Kidney epithelial cell (primary cell): ENCODE data around the gene LDLRAD4. TPM values are rescaled to one million over a fixed set of nuclear protein-coding genes. Genes with fewer than 3 reads are reported as not detected.

Experiments used
- DNase-seq: peaks from one replicate; pipeline ENCODE4 v3.0.0-alpha.2; 2010; ENCODE audit warnings: low read depth
- H3K27me3 ChIP-seq: 2 replicates; pipeline ENCODE4 v1.6.0; 2011; ENCODE audit warnings: low read length; ENCODE audit not compliant: control insufficient read depth, insufficient read depth
- H3K36me3 ChIP-seq: 2 replicates; pipeline ENCODE4 v1.5.1; 2011; ENCODE audit warnings: low read length; ENCODE audit not compliant: control insufficient read depth, insufficient read depth
- H3K4me3 ChIP-seq: 2 replicates; pipeline ENCODE4 v1.5.1; 2011; ENCODE audit warnings: low read depth, mild to moderate bottlenecking, control low read depth, low read length
- total RNA-seq: library from RNA; depleted of rRNA; stranded (reverse); fragments of >200 nt; gene quantifications from 2 replicates; pipeline ENCODE4 v1.2.3, GENCODE V29; 2015
- TF ChIP-seq, protein P1 (sequence below): IDR thresholded peaks from 2 replicates; pipeline ENCODE4 v1.5.1; 2011; ENCODE audit warnings: mild to moderate bottlenecking, moderate library complexity, low read length, control low read depth, inconsistent platforms; ENCODE audit not compliant: insufficient read depth, poor library complexity, severe bottlenecking

LDLRAD4 gene
- total RNA-seq, 1 donor from 2014 or later = 5.8 TPM

DNA sequence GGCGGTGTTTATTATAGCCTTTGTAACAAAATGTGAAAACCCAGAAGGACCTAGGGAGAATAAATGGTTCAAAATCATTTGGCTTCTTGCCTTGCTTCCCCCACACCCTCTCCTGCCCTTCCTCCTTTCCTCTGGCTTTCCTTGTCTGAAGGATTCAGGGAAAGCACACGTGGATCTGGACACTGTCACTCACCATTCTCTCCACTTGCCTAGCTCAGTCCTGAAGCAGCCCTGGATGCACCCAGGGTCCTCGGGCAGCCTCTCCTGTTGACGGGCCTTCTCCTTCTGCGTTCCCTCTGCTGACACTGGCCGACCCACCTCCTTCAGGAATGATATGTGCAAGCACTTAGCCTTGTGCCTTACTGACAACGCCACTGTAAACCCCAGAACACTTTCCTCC is 439.4 kb downstream of the LDLRAD4 start:
- Histone ChIP-seq H3K4me3 (no peak overlapping the region), H3K27me3 (peaks cover 4% of the 10 kb centered on the region), H3K36me3 (no peaks in the 10 kb centered on the region)
- DNase-seq = no peak
- TF ChIP-seq, protein P1, sequence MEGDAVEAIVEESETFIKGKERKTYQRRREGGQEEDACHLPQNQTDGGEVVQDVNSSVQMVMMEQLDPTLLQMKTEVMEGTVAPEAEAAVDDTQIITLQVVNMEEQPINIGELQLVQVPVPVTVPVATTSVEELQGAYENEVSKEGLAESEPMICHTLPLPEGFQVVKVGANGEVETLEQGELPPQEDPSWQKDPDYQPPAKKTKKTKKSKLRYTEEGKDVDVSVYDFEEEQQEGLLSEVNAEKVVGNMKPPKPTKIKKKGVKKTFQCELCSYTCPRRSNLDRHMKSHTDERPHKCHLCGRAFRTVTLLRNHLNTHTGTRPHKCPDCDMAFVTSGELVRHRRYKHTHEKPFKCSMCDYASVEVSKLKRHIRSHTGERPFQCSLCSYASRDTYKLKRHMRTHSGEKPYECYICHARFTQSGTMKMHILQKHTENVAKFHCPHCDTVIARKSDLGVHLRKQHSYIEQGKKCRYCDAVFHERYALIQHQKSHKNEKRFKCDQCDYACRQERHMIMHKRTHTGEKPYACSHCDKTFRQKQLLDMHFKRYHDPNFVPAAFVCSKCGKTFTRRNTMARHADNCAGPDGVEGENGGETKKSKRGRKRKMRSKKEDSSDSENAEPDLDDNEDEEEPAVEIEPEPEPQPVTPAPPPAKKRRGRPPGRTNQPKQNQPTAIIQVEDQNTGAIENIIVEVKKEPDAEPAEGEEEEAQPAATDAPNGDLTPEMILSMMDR = no peak

DNA sequence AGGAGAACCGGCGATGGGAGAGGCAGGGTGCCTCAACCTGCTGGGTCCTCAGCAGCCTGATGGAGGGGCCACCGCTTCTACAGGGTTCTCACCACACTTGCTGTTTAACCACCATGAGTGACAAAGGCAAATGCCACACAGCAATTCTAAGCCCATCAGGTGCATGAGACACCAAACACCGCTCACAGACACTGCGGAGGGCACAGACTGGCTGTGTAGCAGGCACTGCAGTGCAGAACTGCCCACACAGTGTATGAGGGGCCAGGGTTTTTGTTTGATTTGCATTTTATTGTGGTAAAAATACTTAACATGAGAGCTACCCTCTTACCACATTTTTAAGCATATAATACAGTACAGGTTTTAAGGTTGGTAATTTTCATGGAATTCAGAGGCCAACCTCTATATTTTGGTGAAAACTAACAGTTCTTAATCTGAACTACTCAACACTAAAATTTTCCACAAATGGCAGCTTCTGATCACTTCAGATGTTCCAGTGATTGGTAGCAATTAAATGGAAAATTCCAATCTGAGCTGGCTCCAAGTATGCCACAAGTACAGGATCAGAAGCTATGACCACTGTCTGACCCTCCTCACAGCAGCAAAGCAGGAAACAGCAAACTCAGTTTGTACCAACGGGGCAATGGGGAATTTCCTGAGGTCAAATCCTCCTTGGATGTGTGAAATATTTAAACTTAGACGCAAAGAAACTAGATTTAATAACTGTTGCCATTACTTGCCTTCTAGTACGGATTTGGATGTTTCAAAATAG is 440.1 kb downstream of the LDLRAD4 start:
- Histone ChIP-seq H3K27me3 (peaks cover 4% of the 10 kb centered on the region), H3K4me3 (no peak overlapping the region), H3K36me3 (no peaks in the 10 kb centered on the region)
- no peak for DNase-seq
- TF ChIP-seq, protein P1 = no peak

GRCh38 chr18:13660510-13660909 is 441.9 kb downstream of the LDLRAD4 start:
- no peaks in the 10 kb centered on the region for H3K36me3 ChIP-seq
- H3K4me3 ChIP-seq = no peak overlapping the region
- DNase-seq = no peak
- H3K27me3 ChIP-seq = no peaks in the 10 kb centered on the region
- TF ChIP-seq, protein P1 = no peak

- no peaks in the 10 kb centered on the region for H3K36me3 ChIP-seq
- TF ChIP-seq, protein P1 = no peak
- no peak overlapping the region for H3K4me3 ChIP-seq
- no peak for DNase-seq
- no peaks in the 10 kb centered on the region for H3K27me3 ChIP-seq
Measured at GRCh38 chr18:13661051-13661778, 442.7 kb downstream of the LDLRAD4 start.

GRCh38 chr18:13661779-13662256 is 443.3 kb downstream of the LDLRAD4 start:
- TF ChIP-seq, protein P1 = no peak
- Histone ChIP-seq H3K4me3 (no peak overlapping the region), H3K36me3 (no peaks in the 10 kb centered on the region), H3K27me3 (no peaks in the 10 kb centered on the region)
- DNase-seq = no peak

- Histone ChIP-seq H3K36me3 (no peaks in the 10 kb centered on the region), H3K27me3 (no peaks in the 10 kb centered on the region), H3K4me3 (no peak overlapping the region)
- TF ChIP-seq, protein P1 = no peak
- DNase-seq = no peak
Measured at GRCh38 chr18:13672657-13673056, 454.1 kb downstream of the LDLRAD4 start.
